ENCODE results near the gene PARP16.

DNA sequence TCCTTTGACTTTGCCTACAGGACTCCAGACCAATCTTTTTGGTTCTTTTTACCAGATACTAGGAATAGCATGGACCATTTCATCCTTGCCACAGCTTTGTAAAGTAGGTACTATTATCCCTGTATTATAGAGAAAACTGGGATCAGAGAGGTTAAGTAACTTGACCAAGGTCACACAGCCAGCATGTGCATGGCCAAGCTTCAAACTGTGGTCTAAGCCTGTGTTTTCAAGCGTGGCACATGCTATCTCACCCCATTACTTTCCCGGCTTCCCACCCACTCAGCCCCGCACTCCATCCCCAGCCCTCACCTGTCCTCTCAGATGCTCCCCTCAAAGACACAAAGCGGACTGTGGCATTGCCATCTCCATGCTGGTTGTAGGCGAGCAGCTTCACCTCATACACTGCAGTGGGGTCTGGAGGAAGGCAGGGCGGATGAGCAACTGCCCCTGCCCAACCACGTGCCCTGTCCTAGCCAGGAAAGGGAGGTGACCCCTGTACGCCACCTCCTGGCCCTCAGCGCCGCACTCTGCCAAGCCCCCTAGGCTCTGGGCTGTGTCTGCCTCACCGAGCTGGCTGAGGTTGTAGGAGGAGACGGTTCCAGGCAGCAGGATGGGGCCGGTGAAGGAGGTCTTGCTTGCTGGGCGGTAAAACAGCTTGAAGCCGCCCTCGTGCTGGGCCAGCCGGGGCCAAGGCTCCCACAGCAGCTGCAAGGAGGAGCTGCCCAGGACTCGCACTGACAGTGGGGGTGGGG is 43.5 kb upstream of the PARP16 start:
- TF ChIP-seq POLR2AphosphoS5 (IDR thresholded peaks at IDR 0.05; ENCODE audit: low read depth, low read length) = no peak
- TF ChIP-seq POLR2A (IDR thresholded peaks at IDR 0.05; ENCODE audit: low read depth, low read length) = no peak
